PC-9 (cell line): ENCODE results near the gene KRTAP4-9.

Source experiments
- EZH2 ChIP-seq: fragments of 200-600 bp; sonication (generic); IDR thresholded peaks from 2 replicates; pipeline ENCODE4 v1.8.0; 2017; ENCODE audit warnings: antibody characterized with exemption, low read depth
- TF ChIP-seq, protein P1 (sequence below): fragments of 200-600 bp; sonication (generic); conservative IDR thresholded peaks from 2 replicates; pipeline ENCODE4 v1.6.1; 2017; ENCODE audit warnings: mixed run types, antibody characterized with exemption, mild to moderate bottlenecking, moderate library complexity

DNA sequence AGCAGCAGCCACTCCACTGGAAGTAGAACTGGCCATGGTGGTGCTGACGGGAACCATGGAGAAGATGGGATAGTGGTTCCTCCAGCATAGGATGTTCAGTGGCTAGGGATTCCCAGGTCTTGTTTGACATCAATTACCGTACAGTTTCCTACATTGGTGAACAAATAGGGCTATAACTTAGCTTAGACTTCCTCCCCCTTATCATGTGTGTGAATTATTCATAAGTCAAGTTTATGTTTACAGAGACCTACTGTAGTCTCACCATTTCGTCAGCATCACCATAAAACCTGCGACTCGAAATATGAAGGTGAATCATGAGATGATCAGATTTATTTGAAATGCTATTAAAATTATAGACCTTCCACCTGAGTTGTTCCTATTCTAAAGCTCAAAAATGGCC, 46.4 kb upstream of the KRTAP4-9 start:
- TF ChIP-seq, protein P1, sequence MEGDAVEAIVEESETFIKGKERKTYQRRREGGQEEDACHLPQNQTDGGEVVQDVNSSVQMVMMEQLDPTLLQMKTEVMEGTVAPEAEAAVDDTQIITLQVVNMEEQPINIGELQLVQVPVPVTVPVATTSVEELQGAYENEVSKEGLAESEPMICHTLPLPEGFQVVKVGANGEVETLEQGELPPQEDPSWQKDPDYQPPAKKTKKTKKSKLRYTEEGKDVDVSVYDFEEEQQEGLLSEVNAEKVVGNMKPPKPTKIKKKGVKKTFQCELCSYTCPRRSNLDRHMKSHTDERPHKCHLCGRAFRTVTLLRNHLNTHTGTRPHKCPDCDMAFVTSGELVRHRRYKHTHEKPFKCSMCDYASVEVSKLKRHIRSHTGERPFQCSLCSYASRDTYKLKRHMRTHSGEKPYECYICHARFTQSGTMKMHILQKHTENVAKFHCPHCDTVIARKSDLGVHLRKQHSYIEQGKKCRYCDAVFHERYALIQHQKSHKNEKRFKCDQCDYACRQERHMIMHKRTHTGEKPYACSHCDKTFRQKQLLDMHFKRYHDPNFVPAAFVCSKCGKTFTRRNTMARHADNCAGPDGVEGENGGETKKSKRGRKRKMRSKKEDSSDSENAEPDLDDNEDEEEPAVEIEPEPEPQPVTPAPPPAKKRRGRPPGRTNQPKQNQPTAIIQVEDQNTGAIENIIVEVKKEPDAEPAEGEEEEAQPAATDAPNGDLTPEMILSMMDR: no peak
- no peak for TF ChIP-seq EZH2
